Tongue (tissue), 2 donors: Measurements from ENCODE around the gene ROM1. TPM values are rescaled to one million over a fixed set of nuclear protein-coding genes. Genes with fewer than 3 reads are reported as not detected.
"Not testable (repeated sequence)": the region's sequence is repeated elsewhere in the genome, so short reads cannot be mapped to it uniquely, and the experiment has no call there.

Experiments used
- DNase-seq: peaks from one replicate; pipeline ENCODE4 v3.0.0-alpha.2; 2015
- total RNA-seq: library from RNA; depleted of rRNA; stranded (reverse); fragments of >200 nt; gene quantifications from one replicate; pipeline ENCODE4 v1.2.3, GENCODE V29; 2014

The ROM1 gene
- 0.72 TPM for total RNA-seq

- peak; percentile 91 for DNase-seq
Measured at GRCh38 chr11:62612366-62613290, at the start of gene ROM1, which contains the start of gene EML3. Gene ROM1, plus strand, starts transcription at chr11:62613257. Its CDS starts 25 bp downstream, at chr11:62613282. Gene EML3, minus strand, starts transcription at chr11:62612775. Its CDS starts 318 bp downstream, at chr11:62612457.

GRCh38 chr11:62565100-62565802, 47.8 kb upstream of the ROM1 start:
- DNase-seq: no peak

- no peak for DNase-seq
Measured at GRCh38 chr11:62566247-62566646, 46.8 kb upstream of the ROM1 start.

GRCh38 chr11:62567018-62567633, 45.9 kb upstream of the ROM1 start:
- DNase-seq: no peak

GRCh38 chr11:62569611-62570010, 43.4 kb upstream of the ROM1 start:
- DNase-seq: no peak

GRCh38 chr11:62570903-62571302, 42.2 kb upstream of the ROM1 start:
- not testable (repeated sequence) for DNase-seq

- not testable (repeated sequence) for DNase-seq
Measured at GRCh38 chr11:62571493-62571892, 41.6 kb upstream of the ROM1 start.

- DNase-seq: no peak
Measured at GRCh38 chr11:62572431-62572830, 40.6 kb upstream of the ROM1 start.

- DNase-seq: peak; percentile 53
Measured at GRCh38 chr11:62573006-62573591, 40.0 kb upstream of the ROM1 start.

GRCh38 chr11:62573592-62574362, 39.3 kb upstream of the ROM1 start, which contains the start of gene EEF1G:
Gene EEF1G, minus strand, starts transcription at chr11:62573891. Its CDS starts 49 bp downstream, at chr11:62573842.
- DNase-seq: peak; percentile 100

GRCh38 chr11:62574363-62575071, 38.5 kb upstream of the ROM1 start:
- peak; percentile 72 for DNase-seq

- no peak for DNase-seq
Measured at GRCh38 chr11:62575156-62575555, 37.9 kb upstream of the ROM1 start.

GRCh38 chr11:62575837-62576236, 37.2 kb upstream of the ROM1 start:
- no peak for DNase-seq

GRCh38 chr11:62577046-62577714, 35.9 kb upstream of the ROM1 start:
- no peak for DNase-seq

- DNase-seq: no peak
Measured at GRCh38 chr11:62578541-62578940, 34.5 kb upstream of the ROM1 start.

GRCh38 chr11:62579252-62579651, 33.8 kb upstream of the ROM1 start:
- DNase-seq: no peak

GRCh38 chr11:62580959-62581715, 31.9 kb upstream of the ROM1 start:
- no peak for DNase-seq

GRCh38 chr11:62581735-62582134, 31.3 kb upstream of the ROM1 start:
- not testable (repeated sequence) for DNase-seq

GRCh38 chr11:62585356-62585755, 27.7 kb upstream of the ROM1 start:
- not testable (repeated sequence) for DNase-seq
